Head of caudate nucleus (tissue), 42 donors: ENCODE results near the gene ATG9A.
A peak's percentile ranks its signal among the peaks of the same experiment; 100 is the strongest.
"Not testable (repeated sequence)": the region's sequence is repeated elsewhere in the genome, so short reads cannot be mapped to it uniquely, and the experiment has no call there.

Experiments used
- DNase-seq, 42 donors: peaks; one replicate each; pipeline versions ENCODE4 v3.0.0 to v3.0.0-alpha.2; 2020 to 2021; ENCODE audit warnings: mixed read lengths in 7 of 42
- intact Hi-C: fragments of 100-400 bp; cut with DNase I; formaldehyde crosslinking; loops from one replicate; pipeline ENCODE4 v1.15.0; 2022

Gene ATG9A

DNA sequence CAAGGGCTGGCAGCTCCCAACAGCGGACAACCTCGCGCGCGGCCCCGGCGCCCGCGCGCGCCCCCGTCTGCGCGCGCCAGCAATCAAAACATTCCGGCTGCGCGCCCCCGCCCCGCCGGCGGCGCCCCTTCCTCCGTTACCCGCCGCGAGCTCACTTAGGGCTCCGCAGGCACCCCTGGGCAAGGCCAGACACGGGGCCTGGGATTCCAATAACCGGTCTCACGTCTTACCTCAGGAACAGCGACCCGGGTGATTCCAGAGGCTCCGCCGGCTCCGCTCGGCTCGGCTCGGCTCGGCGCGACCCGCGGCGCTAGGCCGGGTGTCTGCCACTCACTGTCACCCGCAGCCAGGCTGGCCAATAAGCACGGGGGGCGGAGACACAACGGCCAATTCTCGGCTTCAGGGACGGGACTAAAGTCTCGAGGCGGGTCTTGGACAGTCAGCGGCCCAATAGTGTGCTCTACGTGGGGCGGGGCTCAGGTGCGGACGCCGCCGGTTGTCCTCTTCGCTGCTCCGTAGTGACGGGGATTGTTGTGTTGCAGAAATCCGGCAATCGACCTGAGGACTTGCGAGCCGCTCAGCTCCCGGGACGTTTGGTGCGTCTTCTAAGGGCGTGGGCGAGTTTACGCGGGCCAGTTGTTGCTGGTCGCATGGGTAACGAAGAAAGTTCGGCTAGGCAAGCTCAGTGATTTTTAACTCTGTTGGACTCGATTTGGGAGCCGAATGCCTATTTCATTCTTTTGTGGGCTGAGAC, at the start of gene ATG9A, which contains the start of gene ANKZF1:
ATG9A (minus strand) TSS at position 332 of the 754 bp plus-strand sequence. CDS start 1,612 bp downstream, outside the sequence.
ANKZF1 (plus strand) TSS at position 502 of the 754 bp plus-strand sequence. CDS start 452 bp downstream, outside the sequence.
- DNase-seq, result peak; percentile 96 to 100 (median 99)
- intact Hi-C loops, result loop anchor here (5.0 kb wide), 1 partner anchor 68 kb away; no protein-coding TSS in a partner anchor

- no peak for DNase-seq
- intact Hi-C loops, result loop anchor here (2.0 kb wide), 2 partner anchors 16 to 72 kb away; partner anchors contain the start of gene ZFAND2B
These were observed 49.3 kb upstream of the ATG9A start for GRCh38 chr2:219278655-219279150.

GRCh38 chr2:219277703-219278654, 48.5 kb upstream of the ATG9A start:
- peak; percentile 80 to 95 (median 89) for DNase-seq
- intact Hi-C loops, result loop anchor here (2.0 kb wide), 2 partner anchors 17 to 71 kb away; partner anchors contain the start of gene ZFAND2B

DNA sequence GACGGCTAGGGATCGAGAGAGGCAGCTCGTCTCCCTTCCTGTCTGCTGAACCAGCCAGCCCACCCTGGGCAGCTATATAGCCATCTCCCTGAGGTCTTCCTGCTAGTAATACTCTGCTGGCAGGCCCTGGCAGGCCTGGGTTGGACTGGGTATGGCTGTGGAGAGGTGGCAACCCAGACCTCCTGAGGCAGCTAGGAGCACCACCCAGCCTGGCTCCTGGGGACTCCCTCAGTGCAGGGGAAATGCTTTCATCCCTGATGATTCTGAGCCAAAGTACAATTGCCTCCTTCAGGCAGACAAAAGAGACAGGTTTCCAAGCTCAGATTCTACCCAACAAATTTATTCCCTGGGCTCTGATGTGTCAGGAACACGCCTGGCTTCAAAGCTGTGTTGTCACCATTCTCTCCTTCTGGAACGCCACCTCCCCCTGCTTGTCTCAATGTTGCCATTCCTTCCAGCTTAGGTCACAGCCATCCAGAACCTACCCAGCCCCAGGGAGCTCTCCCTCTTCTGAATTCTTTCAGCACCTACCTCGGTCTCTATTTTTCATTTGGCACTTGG, 45.0 kb upstream of the ATG9A start:
- DNase-seq, result peak in 9 of 42 donors; percentile 28 to 71 (median 54)
- intact Hi-C loops, result no loop called here

- intact Hi-C loops, result no loop called here
- DNase-seq, result peak in 1 of 42 donors; percentile 5
These were observed 44.5 kb upstream of the ATG9A start for GRCh38 chr2:219273937-219274336.

- intact Hi-C loops, result no loop called here
- no peak for DNase-seq
These were observed 43.6 kb upstream of the ATG9A start for GRCh38 chr2:219272995-219273394.

DNA sequence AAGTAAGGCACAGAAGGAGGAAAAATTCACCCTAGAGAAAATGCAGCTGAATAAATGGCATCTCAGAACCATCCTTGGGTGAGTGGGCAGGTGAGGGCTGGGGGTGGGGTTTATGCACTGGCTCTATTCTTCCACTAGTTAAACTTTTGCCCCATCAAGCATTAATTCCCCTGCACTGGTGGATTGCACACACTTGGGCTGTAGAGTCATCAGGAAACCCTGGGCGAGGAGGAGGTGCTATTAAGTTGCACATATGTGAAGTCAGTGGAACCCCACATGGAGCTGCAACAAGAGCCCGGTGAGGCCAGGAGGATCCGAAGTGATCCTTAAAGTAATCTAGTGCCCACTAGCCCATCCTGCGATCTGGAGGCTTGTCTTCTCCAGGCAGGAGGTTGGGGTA, 42.9 kb upstream of the ATG9A start:
- intact Hi-C loops, result no loop called here
- DNase-seq, result peak in 1 of 42 donors; percentile 1

DNA sequence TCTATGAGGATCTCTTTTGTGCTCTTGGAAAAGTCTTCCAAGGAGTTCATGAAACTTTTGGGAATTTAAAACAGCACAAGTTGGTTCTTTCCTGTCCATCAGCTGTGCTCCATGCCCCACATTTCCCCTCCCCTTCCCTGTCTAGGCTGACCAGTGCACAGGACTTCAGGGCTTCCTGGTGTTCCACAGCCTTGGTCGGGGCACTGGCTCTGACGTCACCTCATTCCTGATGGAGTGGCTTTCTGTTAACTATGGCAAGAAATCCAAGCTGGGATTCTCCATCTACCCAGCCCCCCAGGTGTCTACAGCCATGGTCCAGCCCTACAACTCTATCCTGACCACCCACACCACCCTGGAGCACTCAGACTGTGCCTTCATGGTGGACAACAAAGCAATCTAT, 41.6 kb upstream of the ATG9A start:
- peak in 1 of 42 donors; percentile 1 for DNase-seq
- intact Hi-C loops, result no loop called here

DNA sequence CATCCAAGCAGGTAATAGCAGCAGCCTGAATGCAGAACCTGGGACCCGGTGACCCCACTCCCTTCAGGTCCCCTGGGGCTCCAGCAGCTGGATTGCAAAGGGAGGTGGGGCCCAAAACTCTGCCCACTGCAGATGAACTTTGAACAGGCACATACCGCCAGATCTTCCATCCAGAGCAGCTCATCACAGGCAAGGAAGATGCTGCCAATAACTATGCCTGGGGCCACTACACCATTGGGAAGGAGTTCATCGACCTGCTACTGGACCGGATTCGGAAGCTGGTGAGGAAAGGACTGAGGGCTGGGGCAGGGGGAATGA, 40.6 kb upstream of the ATG9A start:
- no peak for DNase-seq
- intact Hi-C loops, result no loop called here

DNA sequence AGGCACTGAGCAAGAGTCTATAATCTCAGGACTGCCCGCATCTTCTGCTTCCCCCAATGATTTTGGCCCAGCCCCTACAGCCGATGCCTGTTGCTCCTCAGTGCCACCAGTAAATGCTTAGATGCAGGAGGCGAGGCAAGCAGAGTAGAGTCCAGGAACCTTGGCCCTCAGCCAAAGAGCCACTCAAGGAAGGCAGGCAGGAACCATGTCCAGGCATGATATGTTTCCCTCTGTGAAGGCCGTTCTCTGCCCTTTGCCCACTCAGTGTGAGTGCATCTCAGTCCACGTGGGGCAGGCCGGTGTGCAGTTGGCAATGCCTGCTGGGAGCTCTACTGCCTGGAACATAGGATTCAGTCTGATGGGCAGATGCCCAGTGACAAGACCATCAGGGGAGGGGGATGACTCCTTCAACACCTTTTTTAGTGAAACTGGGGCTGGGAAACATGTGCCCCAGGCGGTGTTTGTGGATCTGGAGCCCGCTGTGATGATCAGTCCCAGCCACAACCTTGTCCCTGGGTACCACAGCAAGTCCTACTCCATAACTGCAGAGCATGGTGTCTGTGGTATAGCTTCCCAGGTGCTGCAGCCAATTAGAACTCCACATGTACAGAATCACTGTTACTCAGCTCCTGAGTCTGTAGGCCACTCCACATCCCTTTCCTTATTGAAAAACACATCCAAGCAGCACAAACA, 40.1 kb upstream of the ATG9A start:
- intact Hi-C loops, result no loop called here
- DNase-seq, result no peak

- DNase-seq, result no peak
- intact Hi-C loops, result no loop called here
These were observed 38.9 kb upstream of the ATG9A start for GRCh38 chr2:219268294-219268693.

DNA sequence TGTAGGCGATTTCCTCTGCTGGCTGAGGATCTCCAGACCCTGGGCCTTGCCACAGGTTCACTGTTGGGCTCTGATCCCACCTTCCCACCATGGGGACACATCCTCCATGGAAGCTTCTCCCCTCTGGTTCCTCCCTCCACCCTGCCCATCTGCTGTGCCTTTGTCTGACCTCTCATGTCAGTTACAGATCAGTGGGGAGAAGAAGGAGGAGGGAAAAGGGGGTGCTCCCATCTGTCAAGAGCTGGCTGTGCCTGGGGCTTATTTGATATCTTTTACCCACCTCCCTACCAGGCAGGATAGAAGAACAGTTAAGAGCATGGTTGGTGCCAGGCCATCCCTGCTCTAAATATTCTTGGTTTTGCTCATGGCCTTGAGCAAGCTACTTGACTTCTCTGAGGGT, 37.5 kb upstream of the ATG9A start:
- no peak for DNase-seq
- intact Hi-C loops, result no loop called here

- intact Hi-C loops, result no loop called here
- DNase-seq, result no peak
These were observed 36.8 kb upstream of the ATG9A start for GRCh38 chr2:219266232-219266631.

DNA sequence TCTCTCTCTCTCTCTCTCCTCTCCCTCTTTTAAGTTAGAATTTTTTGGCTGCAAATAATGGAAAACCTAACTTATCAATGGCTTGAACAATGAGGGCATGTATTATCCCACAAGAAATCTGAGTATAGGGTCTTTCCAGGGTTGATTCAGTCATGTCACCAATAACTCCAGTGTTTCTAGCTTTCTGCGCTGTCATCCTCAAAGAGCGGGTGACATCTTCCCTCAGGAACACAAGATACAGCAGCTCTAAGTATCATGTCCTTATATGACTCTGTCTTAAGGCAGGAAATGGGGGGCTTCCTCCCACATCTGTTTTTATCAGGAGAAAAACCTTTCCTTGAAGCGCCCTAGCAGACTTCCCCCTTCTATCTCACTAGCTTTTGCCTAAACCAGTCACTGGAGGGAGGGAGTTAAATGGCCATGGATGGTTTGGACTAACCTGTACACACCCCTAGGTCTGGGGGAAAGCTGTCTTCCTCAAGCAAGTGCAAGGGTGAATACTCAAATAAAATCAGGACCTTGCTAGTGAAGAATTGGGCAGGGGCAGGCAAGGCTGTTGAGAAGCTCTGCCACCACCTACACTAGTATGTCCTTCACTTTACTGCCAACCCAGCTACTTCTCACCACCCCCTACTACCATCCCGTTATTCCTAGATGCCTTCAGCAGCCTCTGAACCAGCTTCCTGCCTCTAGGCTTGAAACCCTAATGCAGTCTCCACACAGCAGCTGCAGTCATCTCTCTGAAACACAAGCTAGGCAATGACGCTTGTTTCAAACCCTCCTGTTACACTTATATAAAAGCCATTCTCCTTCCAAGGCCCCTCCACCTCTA, 31.8 kb upstream of the ATG9A start:
- intact Hi-C loops, result no loop called here
- no peak for DNase-seq

GRCh38 chr2:219258942-219259341, 29.5 kb upstream of the ATG9A start:
- intact Hi-C loops, DNase-seq: not testable (repeated sequence)

GRCh38 chr2:219254590-219255201, 25.3 kb upstream of the ATG9A start:
- intact Hi-C loops, result no loop called here
- no peak for DNase-seq
